Measurements from ENCODE around the gene TMEM9B. TPM values are rescaled to one million over a fixed set of nuclear protein-coding genes. Genes with fewer than 3 reads are reported as not detected.

TMEM9B gene
- total RNA-seq, 1 donor from 2014 or later, result 19.4 TPM

DNA sequence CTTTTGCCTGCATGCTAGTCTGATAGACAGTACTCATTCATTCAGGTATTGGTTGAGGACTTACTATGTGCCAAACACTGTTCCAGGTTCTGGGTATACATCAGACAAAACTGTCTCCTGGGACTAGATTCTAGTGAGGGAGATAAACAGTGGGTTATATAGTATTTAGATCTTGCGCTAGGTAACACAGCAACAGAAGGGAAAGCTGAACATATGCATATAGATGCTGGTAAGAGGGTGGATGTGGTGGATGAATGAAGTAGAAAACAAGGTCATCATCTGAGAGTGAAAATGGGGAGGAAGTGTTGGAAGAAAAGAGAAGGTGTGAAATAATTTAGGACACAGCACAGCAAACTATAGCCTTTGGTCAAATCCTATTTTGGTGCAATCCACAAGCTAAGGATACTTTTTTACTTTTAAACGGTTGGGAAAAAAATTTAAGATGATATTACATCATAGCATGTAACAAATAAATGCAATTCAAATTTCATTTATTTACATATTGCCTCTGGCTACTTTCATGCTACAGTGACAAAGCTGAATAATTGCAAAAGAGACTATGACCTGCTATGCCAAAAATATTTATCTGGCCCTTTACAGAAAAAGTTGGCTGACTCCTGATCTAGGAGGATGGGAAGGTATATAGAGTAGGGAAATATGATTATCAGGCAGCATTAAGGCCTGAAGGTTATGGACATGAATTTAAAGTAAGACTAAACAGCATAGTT, 7.1 kb upstream of the TMEM9B start:
- H3K36me3 Mint-ChIP-seq, result no peaks in the 10 kb centered on the region
- H3K4me3 Mint-ChIP-seq, result no peak overlapping the region
- TF ChIP-seq, protein P1, sequence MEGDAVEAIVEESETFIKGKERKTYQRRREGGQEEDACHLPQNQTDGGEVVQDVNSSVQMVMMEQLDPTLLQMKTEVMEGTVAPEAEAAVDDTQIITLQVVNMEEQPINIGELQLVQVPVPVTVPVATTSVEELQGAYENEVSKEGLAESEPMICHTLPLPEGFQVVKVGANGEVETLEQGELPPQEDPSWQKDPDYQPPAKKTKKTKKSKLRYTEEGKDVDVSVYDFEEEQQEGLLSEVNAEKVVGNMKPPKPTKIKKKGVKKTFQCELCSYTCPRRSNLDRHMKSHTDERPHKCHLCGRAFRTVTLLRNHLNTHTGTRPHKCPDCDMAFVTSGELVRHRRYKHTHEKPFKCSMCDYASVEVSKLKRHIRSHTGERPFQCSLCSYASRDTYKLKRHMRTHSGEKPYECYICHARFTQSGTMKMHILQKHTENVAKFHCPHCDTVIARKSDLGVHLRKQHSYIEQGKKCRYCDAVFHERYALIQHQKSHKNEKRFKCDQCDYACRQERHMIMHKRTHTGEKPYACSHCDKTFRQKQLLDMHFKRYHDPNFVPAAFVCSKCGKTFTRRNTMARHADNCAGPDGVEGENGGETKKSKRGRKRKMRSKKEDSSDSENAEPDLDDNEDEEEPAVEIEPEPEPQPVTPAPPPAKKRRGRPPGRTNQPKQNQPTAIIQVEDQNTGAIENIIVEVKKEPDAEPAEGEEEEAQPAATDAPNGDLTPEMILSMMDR (IDR thresholded peaks at IDR 0.05; ENCODE audit: unreplicated experiment), result no peak
- DNase-seq (ENCODE audit: low spot score in 2 of 2, unreplicated experiment in 2 of 2), result no peak
- no peaks in the 10 kb centered on the region for H3K9me3 Mint-ChIP-seq
- no peak overlapping the region for H3K27ac Mint-ChIP-seq
- no peaks in the 10 kb centered on the region for H3K27me3 Mint-ChIP-seq (ENCODE audit: low read depth)
- no peaks in the 10 kb centered on the region for H3K4me1 Mint-ChIP-seq

DNA sequence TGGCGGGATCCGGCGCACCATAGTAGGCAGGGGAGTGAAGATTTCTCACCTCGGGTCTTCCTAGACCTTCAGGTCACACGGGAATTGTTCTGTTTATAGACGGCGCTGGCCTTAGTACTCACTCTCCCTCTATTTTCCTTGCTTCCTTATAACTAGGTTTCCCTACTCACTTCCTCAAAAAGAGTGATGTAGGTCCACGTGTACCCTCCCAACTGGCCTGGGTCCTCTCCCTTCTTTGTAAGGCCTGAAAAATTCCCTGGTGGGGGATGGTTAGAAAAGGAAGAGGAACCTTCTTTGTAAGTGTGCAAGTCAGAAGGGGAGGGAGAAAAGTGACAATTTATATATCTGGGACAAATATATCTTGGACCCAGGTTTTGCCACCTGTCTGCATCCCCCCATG, 2.9 kb upstream of the TMEM9B start:
- Mint-ChIP-seq H3K4me3 (no peak overlapping the region), H3K27ac (no peak overlapping the region), H3K4me1 (peaks cover 21% of the 10 kb centered on the region), H3K9me3 (no peaks in the 10 kb centered on the region), H3K36me3 (no peaks in the 10 kb centered on the region), H3K27me3 (ENCODE audit: low read depth) (no peaks in the 10 kb centered on the region)
- TF ChIP-seq, protein P1 (IDR thresholded peaks at IDR 0.05; ENCODE audit: unreplicated experiment), result no peak
- no peak for DNase-seq (ENCODE audit: low spot score in 2 of 2, unreplicated experiment in 2 of 2)

DNA sequence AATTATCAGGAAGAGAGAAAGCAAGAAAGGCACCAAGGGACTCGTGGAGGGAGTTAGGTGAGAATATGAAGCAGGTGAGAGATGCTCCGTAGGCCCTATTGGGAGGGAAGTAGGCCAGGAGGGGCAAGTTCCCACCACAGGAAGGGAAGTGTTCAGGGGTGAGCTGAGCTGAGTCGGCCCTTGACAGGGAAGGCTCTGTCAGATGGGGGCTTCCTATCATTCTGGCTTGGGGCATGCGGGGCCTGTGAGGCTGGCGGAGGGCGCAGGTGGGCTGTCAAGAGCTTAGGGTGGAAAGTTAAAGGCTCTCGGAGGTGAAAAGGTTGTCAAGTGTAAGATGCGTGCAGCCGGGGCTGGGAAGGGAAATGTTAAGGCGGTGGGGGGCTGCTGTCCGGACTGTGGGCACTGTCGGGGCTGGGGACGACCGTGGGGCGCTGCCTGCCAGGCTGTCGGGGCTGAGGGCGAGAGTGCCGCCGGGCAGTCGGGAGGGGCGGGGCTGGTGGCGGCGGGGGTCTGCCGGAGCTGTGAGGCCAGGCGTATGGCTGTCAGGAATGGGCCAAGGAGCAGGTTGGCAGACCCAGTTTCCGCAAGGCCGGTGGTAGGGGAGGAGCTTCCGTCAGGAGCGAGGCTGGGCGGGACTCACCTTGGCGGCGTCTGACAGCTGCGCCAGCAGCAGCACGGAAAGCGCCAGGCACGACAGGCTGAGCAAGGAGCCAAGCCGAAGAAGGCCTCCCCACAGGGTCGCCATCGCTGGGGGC, 496 bp downstream of the TMEM9B start:
- Mint-ChIP-seq H3K4me3 (peak overlapping the region; percentile 94), H3K27me3 (ENCODE audit: low read depth) (no peaks in the 10 kb centered on the region), H3K36me3 (no peaks in the 10 kb centered on the region), H3K4me1 (peaks cover 24% of the 10 kb centered on the region), H3K27ac (peak overlapping the region; percentile 89), H3K9me3 (no peaks in the 10 kb centered on the region)
- TF ChIP-seq, protein P1 (IDR thresholded peaks at IDR 0.05; ENCODE audit: unreplicated experiment), result no peak
- peak; percentile 56 to 71 for DNase-seq (ENCODE audit: low spot score in 2 of 2, unreplicated experiment in 2 of 2)

DNA sequence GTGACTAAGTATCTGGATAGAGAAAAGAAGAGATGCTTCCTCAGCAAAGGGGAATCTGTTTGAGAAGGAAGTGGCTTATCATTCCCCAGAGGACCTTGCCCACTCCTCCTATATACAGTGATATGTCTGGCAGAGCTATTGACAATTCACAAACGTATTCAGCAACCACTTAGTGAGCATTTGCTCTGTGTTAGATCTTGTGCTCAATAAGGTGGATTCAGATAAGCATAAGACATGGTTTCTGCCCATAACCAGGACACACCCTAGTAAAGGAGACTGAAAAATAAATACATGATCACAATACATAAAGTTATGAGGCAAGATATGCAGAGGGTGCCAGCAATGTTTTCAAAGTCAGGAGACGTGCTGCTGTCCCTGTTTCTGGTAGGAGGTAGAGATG, 1.4 kb downstream of the TMEM9B start:
- Mint-ChIP-seq H3K4me1 (peaks cover 24% of the 10 kb centered on the region), H3K27me3 (ENCODE audit: low read depth) (no peaks in the 10 kb centered on the region), H3K36me3 (no peaks in the 10 kb centered on the region), H3K27ac (peak overlapping the region; percentile 17), H3K9me3 (no peaks in the 10 kb centered on the region), H3K4me3 (peak overlapping the region; percentile 94)
- DNase-seq (ENCODE audit: low spot score in 2 of 2, unreplicated experiment in 2 of 2), result no peak
- TF ChIP-seq, protein P1 (IDR thresholded peaks at IDR 0.05; ENCODE audit: unreplicated experiment), result no peak

DNA sequence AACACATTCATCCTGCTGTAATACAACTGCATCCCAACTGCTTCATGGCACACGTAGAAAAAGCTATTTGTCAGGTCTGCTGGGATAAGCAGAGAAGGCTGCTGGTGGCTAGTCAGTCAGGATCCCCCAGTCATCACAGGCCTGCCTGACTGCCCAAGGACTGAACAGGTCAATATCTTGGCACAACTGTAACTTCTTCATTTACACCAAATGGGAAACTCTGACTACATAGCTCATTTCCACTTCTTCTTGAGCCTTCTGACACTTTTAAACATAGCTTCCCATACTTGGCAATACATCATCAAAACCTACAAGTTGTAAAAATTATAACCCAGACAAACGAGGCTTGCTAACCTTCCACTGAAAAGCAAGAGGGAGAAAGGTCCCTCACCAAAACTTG, 2.8 kb downstream of the TMEM9B start:
- H3K27ac Mint-ChIP-seq, result peak overlapping the region; percentile 10
- H3K36me3 Mint-ChIP-seq, result no peaks in the 10 kb centered on the region
- TF ChIP-seq, protein P1 (IDR thresholded peaks at IDR 0.05; ENCODE audit: unreplicated experiment), result no peak
- H3K27me3 Mint-ChIP-seq (ENCODE audit: low read depth), result no peaks in the 10 kb centered on the region
- no peak overlapping the region for H3K4me3 Mint-ChIP-seq
- H3K4me1 Mint-ChIP-seq, result peaks cover 24% of the 10 kb centered on the region
- DNase-seq (ENCODE audit: low spot score in 2 of 2, unreplicated experiment in 2 of 2), result no peak
- H3K9me3 Mint-ChIP-seq, result no peaks in the 10 kb centered on the region
